B cell (primary cell): ENCODE measurements around the gene HIP1. TPM values are rescaled to one million over a fixed set of nuclear protein-coding genes. Genes with fewer than 3 reads are reported as not detected.

ENCODE experiments used
- ATAC-seq: fragments of 200-7000 bp; cut with Tn5 transposase; one replicate; pipeline ENCODE4 v1.10.0; 2021; ENCODE audit warnings: low read depth, mild to moderate bottlenecking, moderate number of reproducible peaks, moderate library complexity
- CTCF ChIA-PET: fragments of 350-600 bp; sonication (Branson Sonifier 250); formaldehyde crosslinking; loops from one replicate; lab custom pipeline; 2021; ENCODE audit warnings: antibody characterized with exemption, inconsistent platforms; lab: Charles Lee
- POLR2A ChIA-PET: fragments of 350-600 bp; sonication (Branson Sonifier 250); formaldehyde crosslinking; loops from one replicate; lab custom pipeline; 2021; ENCODE audit warnings: antibody characterized with exemption; lab: Charles Lee
- DNase-seq: peaks from one replicate; pipeline ENCODE4 v3.0.0; 2013
- H2AFZ ChIP-seq: 2 replicates; pipeline ENCODE4 v1.6.1; 2012; ENCODE audit warnings: mild to moderate bottlenecking, low read depth, low read length; ENCODE audit not compliant: insufficient read depth, poor library complexity, severe bottlenecking
- H3K27ac ChIP-seq, 2 donors: 1 replicate in 1 of 2; 2 replicates in 1 of 2; pipeline ENCODE4 v1.5.1; 2012 to 2013; ENCODE audit warnings: low read length in 2 of 2, mild to moderate bottlenecking in 2 of 2, moderate library complexity in 1 of 2
- H3K27me3 ChIP-seq, 4 experiments: fragments of 200-600 bp in 1 of 4; sonication (generic) in 1 of 4; replicated peaks in 1 of 4; 1 replicate in 2 of 4; 2 replicates in 2 of 4; pipeline versions ENCODE4 v1.6.1 to v1.7.0; 2013 to 2016; ENCODE audit warnings: low read length in 3 of 4, mild to moderate bottlenecking in 2 of 4, mixed read lengths in 1 of 4, moderate library complexity in 1 of 4; ENCODE audit not compliant: insufficient read depth in 4 of 4, control insufficient read depth in 3 of 4; ENCODE audit errors: control extremely low read depth in 1 of 4
- H3K36me3 ChIP-seq, 2 experiments: replicated peaks in 1 of 2; 1 replicate in 1 of 2; 2 replicates in 1 of 2; pipeline versions ENCODE4 v1.6.1 to v1.7.1; 2013; ENCODE audit warnings: low read length in 1 of 2; ENCODE audit not compliant: insufficient read depth in 2 of 2, control insufficient read depth in 1 of 2; ENCODE audit errors: control extremely low read depth in 1 of 2, extremely low read depth in 1 of 2
- H3K4me1 ChIP-seq, 2 donors: fragments of 200-600 bp in 1 of 2; sonication (generic) in 1 of 2; 1 replicate in 1 of 2; 2 replicates in 1 of 2; pipeline versions ENCODE4 v1.5.1 to v1.6.1; 2013 to 2017; ENCODE audit warnings: low read length in 2 of 2; ENCODE audit not compliant: control insufficient read depth in 2 of 2, insufficient read depth in 2 of 2
- H3K4me2 ChIP-seq: replicated peaks from 2 replicates; pipeline ENCODE3; 2012; ENCODE audit warnings: mild to moderate bottlenecking, low read depth, low read length; ENCODE audit not compliant: poor library complexity, severe bottlenecking
- H3K4me3 ChIP-seq, 5 experiments: fragments of 200-600 bp in 1 of 5; sonication (generic) in 1 of 5; 1 replicate in 3 of 5; 2 replicates in 2 of 5; pipeline versions ENCODE4 v1.5.1 to v1.7.0; 2011 to 2016; ENCODE audit warnings: low read length in 4 of 5, mild to moderate bottlenecking in 4 of 5, low read depth in 2 of 5, control low read depth in 1 of 5, moderate library complexity in 1 of 5; ENCODE audit not compliant: insufficient read depth in 1 of 5; ENCODE audit errors: control extremely low read depth in 1 of 5, extremely low read depth in 1 of 5
- H3K79me2 ChIP-seq: fragments of 200-600 bp; sonication (generic); one replicate; pipeline ENCODE4 v1.6.0; 2016; ENCODE audit warnings: low read length; ENCODE audit not compliant: control insufficient read depth, insufficient read depth
- H3K9ac ChIP-seq: fragments of 200-600 bp; sonication (generic); 2 replicates; pipeline ENCODE4 v1.6.1; 2017; ENCODE audit warnings: mild to moderate bottlenecking, low read length, moderate library complexity
- H3K9me3 ChIP-seq, 3 donors: one replicate each; pipeline versions ENCODE4 v1.6.1 to v1.7.1; 2013; ENCODE audit warnings: low read length in 2 of 3; ENCODE audit not compliant: control insufficient read depth in 2 of 3, insufficient read depth in 1 of 3; ENCODE audit errors: control extremely low read depth in 1 of 3
- H4K20me1 ChIP-seq: 2 replicates; pipeline ENCODE4 v1.6.0; 2012; ENCODE audit warnings: mild to moderate bottlenecking, low read length; ENCODE audit not compliant: insufficient read depth, control insufficient read depth, poor library complexity, severe bottlenecking
- H3K27ac Mint-ChIP-seq: one replicate; pipeline ENCODE4 v1.8.0; 2021; ENCODE audit warnings: mixed read lengths
- H3K27me3 Mint-ChIP-seq: one replicate; pipeline ENCODE4 v1.8.0; 2021; ENCODE audit warnings: mixed read lengths
- H3K4me1 Mint-ChIP-seq: one replicate; pipeline ENCODE4 v1.8.0; 2021; ENCODE audit warnings: mixed read lengths
- H3K4me3 Mint-ChIP-seq: one replicate; pipeline ENCODE4 v1.8.0; 2021; ENCODE audit warnings: mixed read lengths
- H3K9me3 Mint-ChIP-seq: one replicate; pipeline ENCODE4 v1.8.0; 2022; ENCODE audit warnings: mixed read lengths; ENCODE audit not compliant: insufficient read depth
- CTCF ChIP-seq: fragments of 200-600 bp; IDR thresholded peaks from one replicate; pipeline ENCODE4 v1.8.0; 2022; ENCODE audit warnings: antibody characterized with exemption, mild to moderate bottlenecking
- EZH2 ChIP-seq: IDR thresholded peaks from 2 replicates; pipeline ENCODE4 v1.6.1; 2012; ENCODE audit warnings: borderline replicate concordance, low read depth, mild to moderate bottlenecking, moderate library complexity, low read length; ENCODE audit not compliant: insufficient read depth, poor library complexity, severe bottlenecking
- WGBS: methylation state at CpG from one replicate; pipeline ENCODE4 v1.1.5; 2013; ENCODE audit warnings: missing lambda C conversion rate; ENCODE audit not compliant: insufficient coverage; 5-methylcytosine and 5-hydroxymethylcytosine counted together
- intact Hi-C: fragments of 100-400 bp; cut with micrococcal nuclease; formaldehyde crosslinking; loops from one replicate; pipeline ENCODE4 v1.10.0; 2022
- polyA plus RNA-seq: library from polyadenylated mRNA; depleted of rRNA; stranded (reverse); fragments of >200 nt; gene quantifications from 2 replicates; pipeline ENCODE4 v1.2.3, GENCODE V29; 2012
- total RNA-seq, 2 donors: library from RNA; stranded (reverse); fragments of 120-200 nt in 1 of 2; gene quantifications; 1 replicate in 1 of 2; 2 replicates in 1 of 2; pipeline versions ENCODE4 v1.2.3 to v1.2.4, GENCODE V29; 2013 to 2022

The HIP1 gene
- total and polyA plus RNA-seq, 2 donors (not counting 1 experiment from before 2014, with no cell fraction given) = 6.5 to 16.7 TPM

- ATAC-seq (no peak), DNase-seq (no peak)
- 72% methylated on average over 5 of the region's 5 CpGs for WGBS
- Histone ChIP-seq H3K4me1 (no peaks in the 10 kb centered on the region), H3K4me3 (no peak overlapping the region), H2AFZ (no peak overlapping the region), H3K79me2 (no peaks in the 10 kb centered on the region), H4K20me1 (no peaks in the 10 kb centered on the region), H3K27me3 (no peaks in the 10 kb centered on the region), H3K9ac (no peak overlapping the region), H3K36me3 (no peaks in the 10 kb centered on the region), H3K9me3 (no peaks in the 10 kb centered on the region), H3K4me2 (no peak overlapping the region), H3K27ac (no peak overlapping the region)
- ChIA-PET CTCF (no interaction called here), POLR2A (interaction anchor here (1.1 kb wide), 1 partner anchor 53 kb away, joined by 3 read pairs; no protein-coding TSS in a partner anchor)
- intact Hi-C loops = no loop called here
- Mint-ChIP-seq H3K27me3 (no peaks in the 10 kb centered on the region), H3K4me1 (no peaks in the 10 kb centered on the region), H3K27ac (no peak overlapping the region), H3K9me3 (no peaks in the 10 kb centered on the region), H3K4me3 (no peak overlapping the region)
- TF ChIP-seq CTCF (no peak), EZH2 (no peak)
Measured at GRCh38 chr7:75584354-75584753, 154.4 kb downstream of the HIP1 start.

GRCh38 chr7:75583255-75583654 is 155.5 kb downstream of the HIP1 start:
- H3K27ac ChIP-seq = no peak overlapping the region
- intact Hi-C loops = no loop called here
- H3K27me3 Mint-ChIP-seq = no peaks in the 10 kb centered on the region
- no peaks in the 10 kb centered on the region for H3K4me1 ChIP-seq
- no peak overlapping the region for H3K9ac ChIP-seq
- H3K4me2 ChIP-seq = no peak overlapping the region
- no peaks in the 10 kb centered on the region for H3K9me3 Mint-ChIP-seq
- no peaks in the 10 kb centered on the region for H3K9me3 ChIP-seq
- H3K4me1 Mint-ChIP-seq = no peaks in the 10 kb centered on the region
- no peaks in the 10 kb centered on the region for H4K20me1 ChIP-seq
- H3K4me3 Mint-ChIP-seq = no peak overlapping the region
- H3K27me3 ChIP-seq = no peaks in the 10 kb centered on the region
- no peak for ATAC-seq
- H3K79me2 ChIP-seq = no peaks in the 10 kb centered on the region
- no peak overlapping the region for H2AFZ ChIP-seq
- no peak for DNase-seq
- no peaks in the 10 kb centered on the region for H3K36me3 ChIP-seq
- ChIA-PET CTCF (no interaction called here), POLR2A (no interaction called here)
- no peak overlapping the region for H3K27ac Mint-ChIP-seq
- WGBS = 94% methylated on average over 11 of the region's 12 CpGs
- TF ChIP-seq CTCF = no peak
- no peak for TF ChIP-seq EZH2
- no peak overlapping the region for H3K4me3 ChIP-seq
